Measurements from ENCODE around the gene PLEKHH2. TPM values are rescaled to one million over a fixed set of nuclear protein-coding genes. Genes with fewer than 3 reads are reported as not detected.
A peak's percentile ranks its signal among the peaks of the same experiment; 100 is the strongest.

The PLEKHH2 gene
- total RNA-seq, 4 donors from 2014 or later = 47.1 to 124 (median 74.8) TPM

DNA sequence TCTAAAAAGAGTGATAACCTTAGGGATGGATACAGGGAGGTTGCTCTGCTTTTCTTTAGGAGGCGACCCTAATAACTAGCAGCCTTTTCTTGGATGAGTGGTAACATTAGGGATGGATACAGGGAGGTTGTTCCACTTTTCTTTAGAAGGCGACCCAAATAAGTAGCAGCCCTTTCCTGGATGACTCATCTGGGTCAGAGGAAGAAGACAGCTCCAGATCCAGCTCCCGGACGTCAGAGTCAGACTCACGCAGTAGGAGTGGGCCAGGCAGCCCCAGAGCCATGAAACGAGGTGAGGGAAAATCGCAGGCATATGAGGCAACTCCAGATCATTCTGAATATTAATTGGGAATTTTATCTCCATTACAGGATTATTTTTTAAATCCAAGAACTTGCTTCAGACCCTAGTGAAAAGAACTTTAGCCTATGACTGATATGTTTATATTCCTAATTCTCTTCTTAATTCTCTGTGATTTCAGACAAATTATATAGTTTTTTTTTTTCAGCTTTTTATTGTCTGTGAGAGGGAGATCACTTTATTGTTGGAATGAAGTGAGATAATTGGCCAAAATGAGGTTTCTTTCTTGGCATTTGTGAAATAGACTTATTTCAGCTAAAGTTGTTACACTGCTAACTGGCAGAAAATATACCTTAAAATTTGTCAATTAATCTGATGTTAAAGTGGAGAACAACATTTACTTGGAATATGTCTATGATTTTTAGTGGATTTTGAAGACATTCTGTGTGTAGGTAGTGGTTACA lies 70.4 kb downstream of the PLEKHH2 start:
- H3K4me1 ChIP-seq = peaks cover 0 to 5% of the 10 kb centered on the region in 2 donors
- peak; percentile 75 to 84 for DNase-seq
- H3K4me3 ChIP-seq = no peak overlapping the region
- H3K9me3 ChIP-seq = no peaks in the 10 kb centered on the region
- H3K27ac ChIP-seq = peak overlapping the region; percentile 74 to 82
- intact Hi-C loops (cut with DNase I; ENCODE audit: low total_unique reads) = no loop called here
- no peaks in the 10 kb centered on the region for H3K36me3 ChIP-seq
- TF ChIP-seq, protein P1, sequence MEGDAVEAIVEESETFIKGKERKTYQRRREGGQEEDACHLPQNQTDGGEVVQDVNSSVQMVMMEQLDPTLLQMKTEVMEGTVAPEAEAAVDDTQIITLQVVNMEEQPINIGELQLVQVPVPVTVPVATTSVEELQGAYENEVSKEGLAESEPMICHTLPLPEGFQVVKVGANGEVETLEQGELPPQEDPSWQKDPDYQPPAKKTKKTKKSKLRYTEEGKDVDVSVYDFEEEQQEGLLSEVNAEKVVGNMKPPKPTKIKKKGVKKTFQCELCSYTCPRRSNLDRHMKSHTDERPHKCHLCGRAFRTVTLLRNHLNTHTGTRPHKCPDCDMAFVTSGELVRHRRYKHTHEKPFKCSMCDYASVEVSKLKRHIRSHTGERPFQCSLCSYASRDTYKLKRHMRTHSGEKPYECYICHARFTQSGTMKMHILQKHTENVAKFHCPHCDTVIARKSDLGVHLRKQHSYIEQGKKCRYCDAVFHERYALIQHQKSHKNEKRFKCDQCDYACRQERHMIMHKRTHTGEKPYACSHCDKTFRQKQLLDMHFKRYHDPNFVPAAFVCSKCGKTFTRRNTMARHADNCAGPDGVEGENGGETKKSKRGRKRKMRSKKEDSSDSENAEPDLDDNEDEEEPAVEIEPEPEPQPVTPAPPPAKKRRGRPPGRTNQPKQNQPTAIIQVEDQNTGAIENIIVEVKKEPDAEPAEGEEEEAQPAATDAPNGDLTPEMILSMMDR (IDR thresholded peaks at IDR 0.05) = no peak
- no peak for TF ChIP-seq POLR2A (IDR thresholded peaks at IDR 0.05)
- H3K27me3 ChIP-seq = no peaks in the 10 kb centered on the region

DNA sequence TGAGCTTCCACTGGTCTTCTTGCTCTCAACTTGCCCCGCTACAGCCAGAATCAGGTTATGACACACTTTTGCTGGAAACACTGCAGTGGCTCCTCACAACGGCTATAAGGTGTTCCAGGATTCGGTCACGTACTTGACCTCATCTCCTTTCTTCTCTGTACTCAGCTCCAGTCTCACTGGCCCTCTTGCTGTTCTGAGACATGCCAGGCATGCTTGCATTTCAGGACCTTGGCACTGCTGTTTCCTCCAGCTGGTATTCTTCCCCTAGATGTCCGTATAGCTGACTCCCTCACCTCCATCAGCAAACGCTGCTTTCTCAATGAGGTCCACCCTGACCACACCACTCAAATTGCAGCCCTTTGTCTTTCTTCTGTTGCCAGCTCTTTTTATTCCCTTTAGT lies 71.1 kb downstream of the PLEKHH2 start:
- TF ChIP-seq POLR2A (IDR thresholded peaks at IDR 0.05) = no peak
- TF ChIP-seq, protein P1 (IDR thresholded peaks at IDR 0.05) = no peak
- no peaks in the 10 kb centered on the region for H3K36me3 ChIP-seq
- H3K4me1 ChIP-seq = peaks cover 0 to 5% of the 10 kb centered on the region in 2 donors
- no peaks in the 10 kb centered on the region for H3K9me3 ChIP-seq
- H3K4me3 ChIP-seq = no peak overlapping the region
- H3K27me3 ChIP-seq = no peaks in the 10 kb centered on the region
- no peak for DNase-seq
- H3K27ac ChIP-seq = peak overlapping the region; percentile 74 to 82
- intact Hi-C loops (cut with DNase I; ENCODE audit: low total_unique reads) = no loop called here

DNA sequence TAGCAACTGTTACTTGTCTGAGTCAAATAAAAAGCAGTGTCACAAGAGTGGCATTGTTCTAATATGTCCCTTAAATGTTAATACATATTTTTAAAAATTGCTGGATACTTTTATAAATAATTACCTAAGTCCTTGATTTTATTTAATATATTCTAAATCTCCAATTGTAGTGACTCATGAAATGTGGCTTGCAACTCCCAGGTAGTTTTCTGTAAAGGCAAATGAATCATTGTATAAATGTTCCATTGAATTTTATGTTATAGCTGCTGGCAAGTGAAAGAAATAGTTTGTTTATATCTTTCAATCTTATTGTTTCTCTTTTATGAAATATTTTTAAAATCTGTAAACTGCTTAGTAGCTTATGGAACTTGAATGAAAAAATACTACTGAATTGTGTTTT lies 71.8 kb downstream of the PLEKHH2 start:
- H3K4me3 ChIP-seq = no peak overlapping the region
- H3K4me1 ChIP-seq = peaks cover 0 to 5% of the 10 kb centered on the region in 2 donors
- no peaks in the 10 kb centered on the region for H3K9me3 ChIP-seq
- DNase-seq = no peak
- intact Hi-C loops (cut with DNase I; ENCODE audit: low total_unique reads) = no loop called here
- no peak overlapping the region for H3K27ac ChIP-seq
- no peaks in the 10 kb centered on the region for H3K27me3 ChIP-seq
- H3K36me3 ChIP-seq = no peaks in the 10 kb centered on the region
- TF ChIP-seq POLR2A (IDR thresholded peaks at IDR 0.05) = no peak
- TF ChIP-seq, protein P1 (IDR thresholded peaks at IDR 0.05) = no peak

DNA sequence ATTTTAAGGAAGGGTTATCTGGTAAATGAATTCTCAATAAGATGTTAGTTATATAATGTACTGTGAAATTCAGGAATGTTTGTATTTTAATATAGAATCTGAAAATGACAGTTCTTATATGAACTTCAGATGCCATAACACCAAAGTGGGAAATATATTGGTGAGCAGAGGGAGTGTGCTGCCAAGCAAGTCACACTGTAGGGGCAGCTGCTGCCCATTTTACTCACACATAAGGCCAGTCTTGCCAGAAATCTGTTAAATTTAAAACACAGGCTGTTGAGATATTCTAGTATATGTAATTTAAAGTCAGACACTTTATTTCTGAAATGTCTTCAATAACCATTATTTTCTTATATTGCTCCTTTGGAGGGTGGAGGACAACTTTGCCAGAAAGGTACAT lies 73.8 kb downstream of the PLEKHH2 start:
- Histone ChIP-seq H3K36me3 (no peaks in the 10 kb centered on the region), H3K27ac (no peak overlapping the region), H3K27me3 (no peaks in the 10 kb centered on the region), H3K4me3 (no peak overlapping the region), H3K9me3 (no peaks in the 10 kb centered on the region), H3K4me1 (peaks cover 0 to 5% of the 10 kb centered on the region in 2 donors)
- intact Hi-C loops (cut with DNase I; ENCODE audit: low total_unique reads) = no loop called here
- DNase-seq = no peak
- no peak for TF ChIP-seq POLR2A (IDR thresholded peaks at IDR 0.05)
- TF ChIP-seq, protein P1 (IDR thresholded peaks at IDR 0.05) = no peak

DNA sequence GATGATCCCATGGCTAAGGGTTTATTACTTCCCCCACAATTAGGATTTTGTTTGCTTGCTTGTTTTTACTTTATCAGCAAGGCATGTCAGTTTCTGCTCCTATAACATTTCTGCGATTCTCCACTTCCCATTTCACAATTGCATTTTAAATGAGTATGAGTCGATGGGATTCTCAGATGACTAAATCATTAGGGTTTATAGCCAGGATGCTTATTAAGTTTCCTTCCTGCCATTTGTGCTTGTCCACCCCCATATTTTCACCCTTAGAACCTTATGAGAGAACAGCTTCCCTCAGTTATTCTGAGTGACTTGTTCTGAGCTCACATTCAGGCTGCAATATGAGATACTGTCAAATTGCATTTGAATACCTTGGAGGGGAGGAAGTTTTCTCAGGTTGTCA lies 77.1 kb downstream of the PLEKHH2 start:
- H3K27me3 ChIP-seq = no peaks in the 10 kb centered on the region
- no peak overlapping the region for H3K4me3 ChIP-seq
- H3K36me3 ChIP-seq = no peaks in the 10 kb centered on the region
- H3K27ac ChIP-seq = peak overlapping the region in 1 of 2 donors; percentile 47
- DNase-seq = no peak
- H3K4me1 ChIP-seq = no peaks in the 10 kb centered on the region
- intact Hi-C loops (cut with DNase I; ENCODE audit: low total_unique reads) = no loop called here
- H3K9me3 ChIP-seq = no peaks in the 10 kb centered on the region
- no peak for TF ChIP-seq POLR2A (IDR thresholded peaks at IDR 0.05)
- TF ChIP-seq, protein P1 (IDR thresholded peaks at IDR 0.05) = no peak
